ACC112 (cell line): Measurements from ENCODE around the gene FBXL17.
A peak's percentile ranks its signal among the peaks of the same experiment; 100 is the strongest.
"Not testable (repeated sequence)": the region's sequence is repeated elsewhere in the genome, so short reads cannot be mapped to it uniquely, and the experiment has no call there.

Experiments used
- H2AFZ ChIP-seq: fragments of 200-600 bp; sonication (generic); one replicate; pipeline ENCODE4 v1.6.0; 2017; ENCODE audit warnings: antibody characterized with exemption, low read length; ENCODE audit not compliant: unreplicated experiment
- H3K27ac ChIP-seq: fragments of 200-600 bp; sonication (generic); 2 replicates; pipeline ENCODE4 v1.5.1; 2014; ENCODE audit warnings: low read depth, mild to moderate bottlenecking, antibody characterized with exemption, low read length, moderate library complexity
- H3K27me3 ChIP-seq: fragments of 200-600 bp; sonication (generic); 2 replicates; pipeline ENCODE4 v1.6.1; 2014; ENCODE audit warnings: mild to moderate bottlenecking, antibody characterized with exemption, low read length, moderate library complexity, mixed read lengths; ENCODE audit not compliant: insufficient read depth
- H3K36me3 ChIP-seq: fragments of 200-600 bp; sonication (generic); 2 replicates; pipeline ENCODE4 v1.6.1; 2016; ENCODE audit warnings: mild to moderate bottlenecking, antibody characterized with exemption, low read length, moderate library complexity, mixed read lengths; ENCODE audit not compliant: insufficient read depth
- H3K4me1 ChIP-seq: fragments of 200-600 bp; sonication (generic); one replicate; pipeline ENCODE4 v1.6.1; 2016; ENCODE audit warnings: low read length, mixed read lengths; ENCODE audit not compliant: insufficient read depth, unreplicated experiment, control insufficient read depth
- H3K4me3 ChIP-seq: fragments of 200-600 bp; sonication (generic); 2 replicates; pipeline ENCODE4 v1.5.1; 2014; ENCODE audit warnings: mild to moderate bottlenecking, low read depth, low read length
- H3K79me2 ChIP-seq: fragments of 200-600 bp; sonication (generic); one replicate; pipeline ENCODE4 v1.6.0; 2016; ENCODE audit warnings: low read length; ENCODE audit not compliant: control insufficient read depth, unreplicated experiment, insufficient read depth

FBXL17 gene

DNA sequence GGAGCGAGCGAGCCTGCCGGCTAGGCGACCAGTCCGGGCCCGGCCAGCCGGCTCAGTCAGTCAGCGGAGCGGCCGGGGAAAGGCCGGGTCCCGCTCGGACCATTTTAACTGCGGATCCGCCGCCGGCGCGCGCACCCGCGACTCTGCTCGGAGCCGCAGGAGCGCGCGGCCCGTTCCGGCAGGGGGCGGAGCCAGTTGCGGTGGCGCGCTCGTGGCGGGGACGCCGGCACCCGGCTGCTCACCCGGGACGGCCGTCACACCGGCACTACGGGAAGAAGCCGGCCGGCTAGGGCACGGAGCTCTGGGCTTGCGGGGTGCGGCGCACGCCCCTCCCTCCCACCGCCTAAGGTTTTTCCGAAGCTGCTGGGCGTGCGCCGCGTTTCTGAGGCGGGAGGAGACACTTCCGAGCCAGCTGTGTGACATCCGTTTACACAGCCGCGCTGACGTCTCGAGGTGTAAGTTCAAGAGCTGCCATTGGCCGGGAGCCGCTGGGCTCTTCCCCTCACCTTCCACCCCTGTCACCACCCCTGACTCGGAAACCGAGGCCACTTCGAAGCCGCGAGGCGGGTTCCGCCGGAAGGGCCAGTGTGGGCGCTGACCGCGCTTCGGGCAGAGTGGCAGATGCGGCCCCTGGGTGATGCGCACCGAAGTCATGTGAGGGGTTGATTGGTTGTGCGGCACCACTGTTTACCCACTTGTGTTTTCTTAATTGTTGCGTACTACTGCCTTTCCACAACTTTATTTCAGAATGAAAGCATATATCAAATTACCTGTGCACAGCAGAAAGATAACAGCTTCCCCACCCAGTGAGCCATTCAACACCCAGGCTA, at the start of gene FBXL17:
FBXL17 (minus strand) TSS at position 145 of the 830 bp plus-strand sequence.
- H3K4me3 ChIP-seq: peak within 1 kb of the TSS; percentile 82
- H3K4me1 ChIP-seq: peaks cover 14% of the 10 kb centered on the region
- peak within 1 kb of the TSS; percentile 86 for H3K27ac ChIP-seq
- peak within 1 kb of the TSS; percentile 83 for H2AFZ ChIP-seq
- H3K79me2 ChIP-seq: peaks cover 17% of the 10 kb centered on the region
- H3K36me3 ChIP-seq: no peaks in the 10 kb centered on the region
- H3K27me3 ChIP-seq: no peaks in the 10 kb centered on the region

GRCh38 chr5:108430931-108431608, 49.2 kb upstream of the FBXL17 start:
- Histone ChIP-seq H2AFZ (peak overlapping the region; percentile 27), H3K27ac (no peak overlapping the region), H3K4me3 (no peak overlapping the region), H3K79me2 (no peaks in the 10 kb centered on the region), H3K36me3 (no peaks in the 10 kb centered on the region), H3K27me3 (no peaks in the 10 kb centered on the region), H3K4me1 (peaks cover 16% of the 10 kb centered on the region)

- H3K4me3 ChIP-seq: no peak overlapping the region
- no peaks in the 10 kb centered on the region for H3K4me1 ChIP-seq
- no peak overlapping the region for H3K27ac ChIP-seq
- H2AFZ ChIP-seq: peak overlapping the region; percentile 7
- H3K36me3 ChIP-seq: no peaks in the 10 kb centered on the region
- H3K79me2 ChIP-seq: no peaks in the 10 kb centered on the region
- no peaks in the 10 kb centered on the region for H3K27me3 ChIP-seq
Observed at GRCh38 chr5:108421713-108422112, 39.8 kb upstream of the FBXL17 start.

- H3K36me3 ChIP-seq: no peaks in the 10 kb centered on the region
- no peaks in the 10 kb centered on the region for H3K27me3 ChIP-seq
- no peaks in the 10 kb centered on the region for H3K4me1 ChIP-seq
Observed at GRCh38 chr5:108420755-108421154, 38.9 kb upstream of the FBXL17 start.

GRCh38 chr5:108420158-108420557, 38.3 kb upstream of the FBXL17 start:
- H3K4me1 ChIP-seq: no peaks in the 10 kb centered on the region
- no peaks in the 10 kb centered on the region for H3K36me3 ChIP-seq
- H3K27ac ChIP-seq: no peak overlapping the region
- H2AFZ ChIP-seq: no peak overlapping the region
- no peaks in the 10 kb centered on the region for H3K79me2 ChIP-seq
- no peaks in the 10 kb centered on the region for H3K27me3 ChIP-seq
- no peak overlapping the region for H3K4me3 ChIP-seq

More at GRCh38 chr5:108420755-108421154, 38.9 kb upstream of the FBXL17 start:
- H3K79me2 ChIP-seq: no peaks in the 10 kb centered on the region
- peak overlapping the region; percentile 42 for H2AFZ ChIP-seq
- no peak overlapping the region for H3K4me3 ChIP-seq
- no peak overlapping the region for H3K27ac ChIP-seq

DNA sequence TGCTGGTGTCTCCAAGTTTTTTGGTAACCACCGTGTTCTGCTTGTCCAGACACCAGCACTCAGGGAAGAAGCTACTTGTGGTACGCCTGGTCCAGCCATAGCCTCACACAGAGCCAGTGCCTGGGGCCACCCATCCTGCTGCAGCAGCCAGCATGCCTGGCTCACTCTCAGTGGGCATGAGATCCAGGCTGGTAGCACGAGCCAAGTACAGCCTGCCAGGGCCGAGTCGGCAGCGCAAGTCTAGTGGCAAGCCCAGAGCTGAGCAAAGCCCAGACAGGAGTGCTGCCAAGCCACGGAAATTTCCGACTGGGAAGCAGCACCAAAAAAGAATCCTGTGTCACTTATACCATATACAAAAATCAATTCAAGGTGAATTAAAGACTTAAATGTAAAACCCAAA, 36.3 kb upstream of the FBXL17 start:
- Histone ChIP-seq H3K27me3 (no peaks in the 10 kb centered on the region), H2AFZ (no peak overlapping the region), H3K4me3 (no peak overlapping the region), H3K36me3 (no peaks in the 10 kb centered on the region), H3K4me1 (no peaks in the 10 kb centered on the region), H3K79me2 (no peaks in the 10 kb centered on the region), H3K27ac (no peak overlapping the region)

- Histone ChIP-seq H3K79me2 (no peaks in the 10 kb centered on the region), H3K27me3 (no peaks in the 10 kb centered on the region), H3K4me1 (no peaks in the 10 kb centered on the region), H3K36me3 (no peaks in the 10 kb centered on the region), H3K27ac (no peak overlapping the region), H3K4me3 (no peak overlapping the region), H2AFZ (no peak overlapping the region)
Observed at GRCh38 chr5:108417166-108417670, 35.3 kb upstream of the FBXL17 start.

DNA sequence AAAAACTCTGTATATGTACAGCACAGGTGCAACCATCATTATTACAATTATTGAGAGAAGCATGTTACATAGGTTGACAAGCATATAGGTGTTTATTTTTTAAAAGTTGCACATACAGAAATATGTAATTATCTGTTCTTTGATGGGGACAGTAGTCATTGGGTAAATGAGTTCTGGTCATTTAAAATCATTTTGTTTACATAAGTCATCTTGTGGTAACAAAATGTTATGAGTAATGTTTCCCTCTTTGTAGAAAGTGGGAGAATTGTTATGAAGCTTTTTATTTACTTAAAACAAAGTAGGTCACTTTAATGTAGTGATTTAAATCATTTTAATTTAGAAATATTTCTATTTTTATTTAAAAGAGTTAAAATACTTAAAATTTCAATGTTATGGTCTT, 33.8 kb upstream of the FBXL17 start:
- H3K4me3 ChIP-seq: no peak overlapping the region
- no peaks in the 10 kb centered on the region for H3K27me3 ChIP-seq
- no peaks in the 10 kb centered on the region for H3K4me1 ChIP-seq
- H2AFZ ChIP-seq: no peak overlapping the region
- no peaks in the 10 kb centered on the region for H3K36me3 ChIP-seq
- H3K79me2 ChIP-seq: no peaks in the 10 kb centered on the region
- H3K27ac ChIP-seq: no peak overlapping the region

- Histone ChIP-seq H3K4me1 (no peaks in the 10 kb centered on the region), H3K4me3 (no peak overlapping the region), H3K79me2 (no peaks in the 10 kb centered on the region), H3K27me3 (no peaks in the 10 kb centered on the region), H3K36me3 (no peaks in the 10 kb centered on the region), H3K27ac (no peak overlapping the region), H2AFZ (no peak overlapping the region)
Observed at GRCh38 chr5:108409786-108410185, 27.9 kb upstream of the FBXL17 start.

DNA sequence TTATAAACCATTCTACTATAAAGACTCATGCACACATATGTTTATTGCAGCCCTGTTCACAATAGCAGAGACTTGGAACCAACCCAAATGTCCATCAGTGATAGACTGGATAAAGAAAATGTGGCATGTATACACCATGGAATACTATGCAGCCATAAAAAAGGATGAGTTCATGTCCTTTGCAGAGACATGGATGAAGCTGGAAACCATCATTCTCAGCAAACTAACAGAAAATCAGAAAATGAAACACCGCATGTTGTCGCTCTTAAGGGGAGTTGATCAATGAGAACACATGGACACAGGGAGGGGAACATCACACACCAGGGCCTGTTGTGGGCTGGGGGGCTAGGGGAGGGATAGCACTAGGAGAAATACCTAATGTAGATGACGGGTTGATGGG, 23.3 kb upstream of the FBXL17 start:
- not testable (repeated sequence) for H3K4me1 ChIP-seq, H3K4me3 ChIP-seq, H3K27ac ChIP-seq, H2AFZ ChIP-seq, H3K79me2 ChIP-seq, H3K36me3 ChIP-seq, H3K27me3 ChIP-seq

- no peaks in the 10 kb centered on the region for H3K79me2 ChIP-seq
- peaks cover 6% of the 10 kb centered on the region; the same call in 1 of the 2 replicates for H3K27me3 ChIP-seq
- H3K4me3 ChIP-seq: no peak overlapping the region
- no peak overlapping the region for H2AFZ ChIP-seq
- no peak overlapping the region for H3K27ac ChIP-seq
- no peaks in the 10 kb centered on the region for H3K36me3 ChIP-seq
- no peaks in the 10 kb centered on the region for H3K4me1 ChIP-seq
Observed at GRCh38 chr5:108398964-108399363, 17.1 kb upstream of the FBXL17 start.
